Nephron progenitor cell (in vitro differentiated cells): Measurements from ENCODE around the gene SLC35G1.

ENCODE experiments used
- DNase-seq: peaks from one replicate; pipeline ENCODE4 v3.0.0; 2021
- H3K27ac Mint-ChIP-seq: 2 replicates; pipeline ENCODE4 v1.8.0; 2021; ENCODE audit warnings: mild to moderate bottlenecking, moderate library complexity, mixed read lengths
- H3K27me3 Mint-ChIP-seq: 2 replicates; pipeline ENCODE4 v1.8.0; 2021; ENCODE audit warnings: mild to moderate bottlenecking, low read depth, mixed read lengths; ENCODE audit not compliant: poor library complexity
- H3K36me3 Mint-ChIP-seq: 2 replicates; pipeline ENCODE4 v1.8.0; 2021; ENCODE audit warnings: low read depth, mixed read lengths
- H3K4me1 Mint-ChIP-seq: 2 replicates; pipeline ENCODE4 v1.8.0; 2021; ENCODE audit warnings: mixed read lengths
- H3K4me3 Mint-ChIP-seq: 2 replicates; pipeline ENCODE4 v1.8.0; 2021; ENCODE audit warnings: mild to moderate bottlenecking, moderate library complexity, mixed read lengths
- H3K9me3 Mint-ChIP-seq: 2 replicates; pipeline ENCODE4 v1.8.0; 2021; ENCODE audit warnings: mild to moderate bottlenecking, moderate library complexity, mixed read lengths
- CTCF ChIP-seq: fragments of 200-600 bp; sonication (generic); IDR thresholded peaks from 2 replicates; pipeline ENCODE4 v1.5.0; 2021; ENCODE audit warnings: antibody characterized with exemption

Gene SLC35G1

GRCh38 chr10:93874309-93875031, 19.3 kb upstream of the SLC35G1 start:
- H3K9me3 Mint-ChIP-seq, result no peaks in the 10 kb centered on the region
- no peak overlapping the region for H3K4me3 Mint-ChIP-seq
- TF ChIP-seq CTCF, result no peak
- no peaks in the 10 kb centered on the region for H3K36me3 Mint-ChIP-seq
- H3K4me1 Mint-ChIP-seq, result peaks cover 14% of the 10 kb centered on the region
- DNase-seq, result no peak
- H3K27ac Mint-ChIP-seq, result no peak overlapping the region
- H3K27me3 Mint-ChIP-seq, result peaks cover 5% of the 10 kb centered on the region

- no peaks in the 10 kb centered on the region for H3K9me3 Mint-ChIP-seq
- no peaks in the 10 kb centered on the region for H3K36me3 Mint-ChIP-seq
- no peak overlapping the region for H3K27ac Mint-ChIP-seq
- H3K4me3 Mint-ChIP-seq, result no peak overlapping the region
- DNase-seq, result no peak
- peaks cover 14% of the 10 kb centered on the region for H3K4me1 Mint-ChIP-seq
- no peak for TF ChIP-seq CTCF
- peaks cover 6% of the 10 kb centered on the region for H3K27me3 Mint-ChIP-seq
These were observed 18.8 kb upstream of the SLC35G1 start for GRCh38 chr10:93875032-93875358.

- H3K9me3 Mint-ChIP-seq, result no peaks in the 10 kb centered on the region
- no peak overlapping the region for H3K27ac Mint-ChIP-seq
- TF ChIP-seq CTCF, result no peak
- H3K4me1 Mint-ChIP-seq, result peaks cover 14% of the 10 kb centered on the region
- no peak for DNase-seq
- peaks cover 8% of the 10 kb centered on the region for H3K27me3 Mint-ChIP-seq
- no peak overlapping the region for H3K4me3 Mint-ChIP-seq
- H3K36me3 Mint-ChIP-seq, result no peaks in the 10 kb centered on the region
These were observed 17.4 kb upstream of the SLC35G1 start for GRCh38 chr10:93876381-93876780.

GRCh38 chr10:93879273-93879672, 14.5 kb upstream of the SLC35G1 start:
- DNase-seq, result no peak
- Mint-ChIP-seq H3K4me1 (peaks cover 4% of the 10 kb centered on the region), H3K9me3 (peaks cover 16% of the 10 kb centered on the region), H3K4me3 (no peak overlapping the region), H3K27ac (no peak overlapping the region), H3K27me3 (peaks cover 8% of the 10 kb centered on the region), H3K36me3 (peaks cover under 1% of the 10 kb centered on the region)
- TF ChIP-seq CTCF, result no peak

- TF ChIP-seq CTCF, result no peak
- Mint-ChIP-seq H3K27me3 (peaks cover 12% of the 10 kb centered on the region), H3K4me3 (peak overlapping the region; percentile 94), H3K4me1 (peaks cover 37% of the 10 kb centered on the region), H3K9me3 (no peaks in the 10 kb centered on the region), H3K27ac (no peak overlapping the region), H3K36me3 (peaks cover 23% of the 10 kb centered on the region)
- DNase-seq, result peak; percentile 9
These were observed 969 bp downstream of the SLC35G1 start for GRCh38 chr10:93894516-93895378.
